SK-N-MC (cell line): ENCODE measurements around the gene F10.

Source experiments
- EZH2 ChIP-seq: fragments of 200-600 bp; sonication (generic); IDR thresholded peaks from one replicate; pipeline ENCODE4 v1.6.1; 2017; ENCODE audit warnings: antibody characterized with exemption
- POLR2AphosphoS5 ChIP-seq: IDR thresholded peaks from 2 replicates; pipeline ENCODE4 v1.6.1; 2012; ENCODE audit warnings: mild to moderate bottlenecking, low read depth, low read length, borderline replicate concordance

DNA sequence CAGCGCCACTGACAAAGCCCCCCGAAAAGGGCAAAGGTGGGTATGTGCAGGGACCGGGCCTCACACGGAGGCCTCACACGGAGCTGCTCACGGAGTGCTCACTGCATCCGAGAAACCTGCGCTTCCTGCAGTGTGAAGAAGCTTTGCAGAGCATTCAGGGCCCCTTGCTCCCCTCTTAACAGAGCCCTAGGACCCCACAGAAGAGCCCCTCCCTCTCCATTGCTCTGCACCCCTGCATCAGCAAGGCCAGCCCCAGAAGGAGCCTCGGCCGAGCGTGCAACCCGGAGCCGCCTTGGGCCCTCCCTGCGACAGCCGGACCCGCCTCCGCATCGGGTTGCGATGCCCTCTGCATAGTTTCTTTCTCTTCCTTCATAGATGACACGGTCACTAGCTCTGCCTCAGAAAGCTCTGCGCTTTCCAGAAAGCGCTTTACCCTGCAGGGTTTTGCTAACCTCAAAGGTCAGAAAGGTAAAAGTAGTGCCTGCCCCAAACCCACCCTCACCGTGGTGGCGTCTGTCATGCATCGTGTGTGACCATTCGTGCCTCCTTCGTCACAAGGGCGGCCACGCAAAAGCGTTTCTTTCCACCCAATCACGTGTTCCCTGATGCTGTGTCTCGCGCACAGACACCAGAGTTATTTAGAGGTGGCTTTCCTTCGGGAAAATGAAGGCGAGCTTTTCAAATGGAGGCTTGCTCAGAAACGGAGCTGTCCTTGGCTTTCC lies 32.7 kb upstream of the F10 start:
- TF ChIP-seq POLR2AphosphoS5 (no peak), EZH2 (no peak)
